Panc1 (cell line): ENCODE measurements around the gene AURKAIP1.

Source experiments
- CTCF ChIP-seq: fragments of 450-650 bp; IDR thresholded peaks from 2 replicates; pipeline ENCODE4 v1.5.1; 2017; ENCODE audit warnings: mild to moderate bottlenecking
- POLR2AphosphoS5 ChIP-seq: IDR thresholded peaks from 2 replicates; pipeline ENCODE4 v1.6.1; 2012; ENCODE audit warnings: mild to moderate bottlenecking, low read depth, low read length, moderate library complexity
- TF ChIP-seq, protein P1 (sequence below), 2 experiments: IDR thresholded peaks; 2 replicates each; pipeline ENCODE4 v1.6.1; 2011 to 2012; ENCODE audit warnings: low read depth in 2 of 2, control low read depth in 1 of 2, low read length in 1 of 2, mild to moderate bottlenecking in 1 of 2, moderate library complexity in 1 of 2; ENCODE audit not compliant: insufficient read depth in 1 of 2

DNA sequence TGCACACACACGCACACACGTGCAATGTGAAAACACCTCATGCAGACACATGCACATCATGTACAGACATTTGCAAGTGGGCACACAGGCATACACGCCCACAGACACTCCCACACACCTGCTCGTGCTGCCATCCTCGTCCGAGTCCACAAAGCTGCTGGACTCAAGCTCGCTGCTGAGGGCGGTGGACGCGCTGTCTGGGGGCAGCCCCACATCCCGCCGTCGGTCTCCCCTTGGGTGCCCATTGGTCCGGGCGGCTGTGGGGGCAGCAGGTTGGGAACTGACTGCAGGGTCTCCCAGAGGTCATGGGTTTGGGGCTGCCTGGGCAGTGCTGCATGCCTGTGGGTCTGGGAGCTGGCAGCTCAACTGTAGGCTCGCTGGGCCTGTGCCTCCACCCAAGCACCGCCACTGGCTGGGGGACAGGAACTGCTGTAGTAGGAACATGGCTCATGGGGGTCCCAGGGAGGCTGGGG lies 33.4 kb downstream of the AURKAIP1 start:
- no peak for TF ChIP-seq POLR2AphosphoS5
- no peak for TF ChIP-seq CTCF
- TF ChIP-seq, protein P1, sequence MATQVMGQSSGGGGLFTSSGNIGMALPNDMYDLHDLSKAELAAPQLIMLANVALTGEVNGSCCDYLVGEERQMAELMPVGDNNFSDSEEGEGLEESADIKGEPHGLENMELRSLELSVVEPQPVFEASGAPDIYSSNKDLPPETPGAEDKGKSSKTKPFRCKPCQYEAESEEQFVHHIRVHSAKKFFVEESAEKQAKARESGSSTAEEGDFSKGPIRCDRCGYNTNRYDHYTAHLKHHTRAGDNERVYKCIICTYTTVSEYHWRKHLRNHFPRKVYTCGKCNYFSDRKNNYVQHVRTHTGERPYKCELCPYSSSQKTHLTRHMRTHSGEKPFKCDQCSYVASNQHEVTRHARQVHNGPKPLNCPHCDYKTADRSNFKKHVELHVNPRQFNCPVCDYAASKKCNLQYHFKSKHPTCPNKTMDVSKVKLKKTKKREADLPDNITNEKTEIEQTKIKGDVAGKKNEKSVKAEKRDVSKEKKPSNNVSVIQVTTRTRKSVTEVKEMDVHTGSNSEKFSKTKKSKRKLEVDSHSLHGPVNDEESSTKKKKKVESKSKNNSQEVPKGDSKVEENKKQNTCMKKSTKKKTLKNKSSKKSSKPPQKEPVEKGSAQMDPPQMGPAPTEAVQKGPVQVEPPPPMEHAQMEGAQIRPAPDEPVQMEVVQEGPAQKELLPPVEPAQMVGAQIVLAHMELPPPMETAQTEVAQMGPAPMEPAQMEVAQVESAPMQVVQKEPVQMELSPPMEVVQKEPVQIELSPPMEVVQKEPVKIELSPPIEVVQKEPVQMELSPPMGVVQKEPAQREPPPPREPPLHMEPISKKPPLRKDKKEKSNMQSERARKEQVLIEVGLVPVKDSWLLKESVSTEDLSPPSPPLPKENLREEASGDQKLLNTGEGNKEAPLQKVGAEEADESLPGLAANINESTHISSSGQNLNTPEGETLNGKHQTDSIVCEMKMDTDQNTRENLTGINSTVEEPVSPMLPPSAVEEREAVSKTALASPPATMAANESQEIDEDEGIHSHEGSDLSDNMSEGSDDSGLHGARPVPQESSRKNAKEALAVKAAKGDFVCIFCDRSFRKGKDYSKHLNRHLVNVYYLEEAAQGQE (IDR thresholded peaks at IDR 0.05; ENCODE audit: insufficient read depth in 1 of 2, low read depth in 2 of 2, low read length in 1 of 2), result no peak
